ENCODE measurements around the gene WNK2.

WNK2 gene

DNA sequence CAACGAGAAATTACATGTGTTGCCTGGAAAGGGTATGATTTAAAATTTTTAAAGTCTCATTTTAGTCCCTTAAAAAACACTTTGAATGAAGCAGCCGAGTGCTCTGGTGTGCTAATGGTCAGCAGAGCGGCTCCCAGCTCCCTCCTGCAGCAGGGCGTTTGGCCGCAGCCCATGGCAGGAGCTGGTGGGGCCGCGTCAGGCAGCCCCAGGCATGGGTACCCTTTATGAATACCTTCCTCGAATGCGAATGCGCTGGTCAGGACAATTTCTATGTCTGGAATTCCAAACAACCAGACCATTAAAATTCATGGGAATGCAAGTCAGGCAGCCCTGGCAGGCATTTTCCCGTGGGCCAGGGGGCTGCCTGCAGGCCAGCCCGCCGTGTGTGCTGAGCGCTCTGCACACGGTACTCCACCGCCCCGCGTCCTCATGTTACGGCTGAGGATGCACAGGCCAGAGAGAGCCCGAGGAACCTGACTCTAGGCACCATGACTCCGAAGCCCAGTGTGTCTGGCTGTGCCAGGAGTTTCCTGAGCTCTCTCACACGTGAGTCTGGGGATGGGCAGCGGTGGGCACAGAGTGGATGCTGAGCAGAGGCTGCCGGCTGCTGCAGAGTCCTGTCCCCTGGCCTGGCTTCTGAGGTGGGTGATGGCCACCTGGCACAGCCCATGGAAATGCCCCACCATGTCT lies 123.7 kb downstream of the WNK2 start:
- H3K27me3 ChIP-seq (ENCODE audit: low read depth, low read length), result peaks cover 12% of the 10 kb centered on the region
- H4K20me1 ChIP-seq (ENCODE audit: insufficient read depth, low read length), result no peaks in the 10 kb centered on the region
- no peaks in the 10 kb centered on the region for H3K4me1 ChIP-seq (ENCODE audit: low read length)
- TF ChIP-seq, protein P1, sequence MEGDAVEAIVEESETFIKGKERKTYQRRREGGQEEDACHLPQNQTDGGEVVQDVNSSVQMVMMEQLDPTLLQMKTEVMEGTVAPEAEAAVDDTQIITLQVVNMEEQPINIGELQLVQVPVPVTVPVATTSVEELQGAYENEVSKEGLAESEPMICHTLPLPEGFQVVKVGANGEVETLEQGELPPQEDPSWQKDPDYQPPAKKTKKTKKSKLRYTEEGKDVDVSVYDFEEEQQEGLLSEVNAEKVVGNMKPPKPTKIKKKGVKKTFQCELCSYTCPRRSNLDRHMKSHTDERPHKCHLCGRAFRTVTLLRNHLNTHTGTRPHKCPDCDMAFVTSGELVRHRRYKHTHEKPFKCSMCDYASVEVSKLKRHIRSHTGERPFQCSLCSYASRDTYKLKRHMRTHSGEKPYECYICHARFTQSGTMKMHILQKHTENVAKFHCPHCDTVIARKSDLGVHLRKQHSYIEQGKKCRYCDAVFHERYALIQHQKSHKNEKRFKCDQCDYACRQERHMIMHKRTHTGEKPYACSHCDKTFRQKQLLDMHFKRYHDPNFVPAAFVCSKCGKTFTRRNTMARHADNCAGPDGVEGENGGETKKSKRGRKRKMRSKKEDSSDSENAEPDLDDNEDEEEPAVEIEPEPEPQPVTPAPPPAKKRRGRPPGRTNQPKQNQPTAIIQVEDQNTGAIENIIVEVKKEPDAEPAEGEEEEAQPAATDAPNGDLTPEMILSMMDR (IDR thresholded peaks at IDR 0.05; ENCODE audit: low read depth, low read length), result no peak
- TF ChIP-seq EZH2phosphoT487 (IDR thresholded peaks at IDR 0.05; ENCODE audit: low read depth), result no peak
- no peaks in the 10 kb centered on the region for H3K79me2 ChIP-seq (ENCODE audit: low read length)
- H3K9ac ChIP-seq (ENCODE audit: low read length), result no peak overlapping the region
- no peak overlapping the region for H2AFZ ChIP-seq (ENCODE audit: low read depth, low read length)
- H3K36me3 ChIP-seq (replicated peaks; ENCODE audit: low read depth, low read length), result no peaks in the 10 kb centered on the region
- H3K27ac ChIP-seq (ENCODE audit: low read length), result no peak overlapping the region
- no peak overlapping the region for H3K4me2 ChIP-seq (ENCODE audit: low read length)
- H3K9me3 ChIP-seq (ENCODE audit: insufficient read depth, low read length), result no peaks in the 10 kb centered on the region
- no peak overlapping the region for H3K4me3 ChIP-seq (ENCODE audit: low read length)

DNA sequence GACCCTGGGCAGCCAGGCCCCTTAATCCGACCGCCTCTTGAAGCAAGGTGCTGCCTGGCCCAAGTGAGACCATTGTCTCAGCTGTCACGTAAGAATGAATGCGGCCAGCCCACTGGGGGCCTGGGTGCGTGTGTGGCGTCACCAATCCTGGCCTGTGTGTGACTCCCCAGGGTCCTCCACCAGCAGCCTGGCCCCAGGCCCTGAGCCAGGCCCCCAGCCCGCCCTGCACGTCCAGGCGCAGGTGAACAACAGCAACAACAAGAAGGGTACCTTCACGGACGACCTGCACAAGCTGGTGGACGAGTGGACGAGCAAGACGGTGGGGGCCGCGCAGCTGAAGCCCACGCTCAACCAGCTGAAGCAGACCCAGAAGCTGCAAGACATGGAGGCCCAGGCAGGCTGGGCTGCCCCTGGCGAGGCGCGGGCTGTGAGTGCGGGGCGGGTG lies 124.2 kb downstream of the WNK2 start:
- Histone ChIP-seq H3K9me3 (ENCODE audit: insufficient read depth, low read length) (no peaks in the 10 kb centered on the region), H3K9ac (ENCODE audit: low read length) (no peak overlapping the region), H3K36me3 (replicated peaks; ENCODE audit: low read depth, low read length) (no peaks in the 10 kb centered on the region), H3K79me2 (ENCODE audit: low read length) (no peaks in the 10 kb centered on the region), H3K27ac (ENCODE audit: low read length) (no peak overlapping the region), H3K27me3 (ENCODE audit: low read depth, low read length) (peaks cover 12% of the 10 kb centered on the region), H2AFZ (ENCODE audit: low read depth, low read length) (no peak overlapping the region), H3K4me1 (ENCODE audit: low read length) (no peaks in the 10 kb centered on the region), H3K4me2 (ENCODE audit: low read length) (no peak overlapping the region), H4K20me1 (ENCODE audit: insufficient read depth, low read length) (no peaks in the 10 kb centered on the region), H3K4me3 (ENCODE audit: low read length) (no peak overlapping the region)
- TF ChIP-seq, protein P1 (IDR thresholded peaks at IDR 0.05; ENCODE audit: low read depth, low read length), result no peak
- no peak for TF ChIP-seq EZH2phosphoT487 (IDR thresholded peaks at IDR 0.05; ENCODE audit: low read depth)

DNA sequence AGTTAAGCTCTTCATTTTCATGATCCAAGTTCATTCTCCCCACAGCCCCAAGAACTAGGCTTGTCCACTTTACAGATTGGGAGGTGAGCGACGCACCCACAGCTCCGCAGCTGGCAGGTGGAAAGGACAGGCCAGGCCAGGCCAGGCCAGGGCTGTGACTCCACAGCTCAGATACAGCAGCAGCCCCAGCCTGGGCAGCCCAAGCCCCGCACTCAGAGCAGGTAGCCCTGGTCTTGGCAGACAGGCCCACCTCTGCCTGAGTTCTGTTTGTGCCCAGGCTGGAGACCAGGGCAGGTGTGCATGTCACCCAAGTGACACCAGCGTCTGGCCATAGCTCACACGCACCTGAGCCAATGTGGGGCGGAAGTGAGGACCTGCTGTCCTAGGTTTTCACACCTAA lies 124.7 kb downstream of the WNK2 start:
- no peak overlapping the region for H2AFZ ChIP-seq (ENCODE audit: low read depth, low read length)
- H3K4me1 ChIP-seq (ENCODE audit: low read length), result no peaks in the 10 kb centered on the region
- no peaks in the 10 kb centered on the region for H3K36me3 ChIP-seq (replicated peaks; ENCODE audit: low read depth, low read length)
- no peaks in the 10 kb centered on the region for H3K79me2 ChIP-seq (ENCODE audit: low read length)
- no peaks in the 10 kb centered on the region for H3K9me3 ChIP-seq (ENCODE audit: insufficient read depth, low read length)
- H3K4me3 ChIP-seq (ENCODE audit: low read length), result no peak overlapping the region
- H3K27me3 ChIP-seq (ENCODE audit: low read depth, low read length), result peaks cover 12% of the 10 kb centered on the region
- no peak overlapping the region for H3K27ac ChIP-seq (ENCODE audit: low read length)
- TF ChIP-seq EZH2phosphoT487 (IDR thresholded peaks at IDR 0.05; ENCODE audit: low read depth), result no peak
- TF ChIP-seq, protein P1 (IDR thresholded peaks at IDR 0.05; ENCODE audit: low read depth, low read length), result no peak
- H4K20me1 ChIP-seq (ENCODE audit: insufficient read depth, low read length), result no peaks in the 10 kb centered on the region
- no peak overlapping the region for H3K9ac ChIP-seq (ENCODE audit: low read length)
- no peak overlapping the region for H3K4me2 ChIP-seq (ENCODE audit: low read length)

DNA sequence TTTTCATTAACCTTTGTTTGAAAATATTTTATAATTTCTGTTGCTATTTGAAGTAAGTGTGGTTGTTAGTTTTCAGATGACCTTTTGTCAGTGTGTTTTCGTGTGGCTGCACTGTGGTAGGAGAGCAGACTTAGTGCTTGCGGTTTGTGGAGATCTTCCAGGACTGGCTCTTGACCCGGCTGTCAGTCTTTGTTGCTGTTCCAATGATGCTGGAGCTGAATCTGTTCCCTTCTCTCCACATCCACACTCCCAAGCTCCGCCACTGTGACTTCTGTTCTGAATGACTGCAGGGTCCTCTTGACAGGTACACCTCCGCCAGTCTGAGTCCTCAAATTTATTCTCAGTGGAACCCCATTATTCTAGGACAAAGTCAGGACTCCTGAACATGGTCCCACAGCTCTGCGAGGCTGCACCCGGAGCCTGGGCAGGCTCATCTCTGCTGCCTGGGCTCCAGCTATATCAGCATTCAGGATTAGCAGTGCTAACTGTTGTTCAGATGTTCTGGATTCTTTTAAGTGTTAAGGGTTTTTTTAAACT lies 126.0 kb downstream of the WNK2 start:
- H3K4me2 ChIP-seq (ENCODE audit: low read length), result no peak overlapping the region
- no peaks in the 10 kb centered on the region for H3K36me3 ChIP-seq (replicated peaks; ENCODE audit: low read depth, low read length)
- no peaks in the 10 kb centered on the region for H3K4me1 ChIP-seq (ENCODE audit: low read length)
- H4K20me1 ChIP-seq (ENCODE audit: insufficient read depth, low read length), result no peaks in the 10 kb centered on the region
- peaks cover 17% of the 10 kb centered on the region for H3K27me3 ChIP-seq (ENCODE audit: low read depth, low read length)
- no peaks in the 10 kb centered on the region for H3K9me3 ChIP-seq (ENCODE audit: insufficient read depth, low read length)
- H3K9ac ChIP-seq (ENCODE audit: low read length), result no peak overlapping the region
- H3K27ac ChIP-seq (ENCODE audit: low read length), result no peak overlapping the region
- H3K79me2 ChIP-seq (ENCODE audit: low read length), result no peaks in the 10 kb centered on the region
- H3K4me3 ChIP-seq (ENCODE audit: low read length), result no peak overlapping the region
- no peak overlapping the region for H2AFZ ChIP-seq (ENCODE audit: low read depth, low read length)
- no peak for TF ChIP-seq EZH2phosphoT487 (IDR thresholded peaks at IDR 0.05; ENCODE audit: low read depth)
- TF ChIP-seq, protein P1 (IDR thresholded peaks at IDR 0.05; ENCODE audit: low read depth, low read length), result no peak

Measured in OCI-LY3 (cell line).